Measurements from ENCODE around the gene STAG1.
A peak's percentile ranks its signal among the peaks of the same experiment; 100 is the strongest.
"Not testable (repeated sequence)": the region's sequence is repeated elsewhere in the genome, so short reads cannot be mapped to it uniquely, and the experiment has no call there.

The STAG1 gene

GRCh38 chr3:136741063-136741462 lies 11.1 kb downstream of the STAG1 start:
- DNase-seq: no peak

- DNase-seq: no peak
Observed at GRCh38 chr3:136740351-136740958, 11.7 kb downstream of the STAG1 start.

GRCh38 chr3:136736950-136737349 lies 15.2 kb downstream of the STAG1 start:
- DNase-seq: not testable (repeated sequence)

- DNase-seq: no peak
Observed at GRCh38 chr3:136735103-136735502, 17.1 kb downstream of the STAG1 start.

GRCh38 chr3:136734382-136735070 lies 17.7 kb downstream of the STAG1 start:
- no peak for DNase-seq

- no peak for DNase-seq
Observed at GRCh38 chr3:136733317-136733833, 18.8 kb downstream of the STAG1 start.

GRCh38 chr3:136731274-136731884 lies 20.8 kb downstream of the STAG1 start:
- DNase-seq: no peak

GRCh38 chr3:136730595-136731273 lies 21.4 kb downstream of the STAG1 start:
- no peak for DNase-seq

- peak; percentile 68 for DNase-seq
Observed at GRCh38 chr3:136728918-136729317, 23.3 kb downstream of the STAG1 start.

GRCh38 chr3:136728473-136728872 lies 23.7 kb downstream of the STAG1 start:
- no peak for DNase-seq

GRCh38 chr3:136725468-136725867 lies 26.7 kb downstream of the STAG1 start:
- no peak for DNase-seq

GRCh38 chr3:136722916-136723315 lies 29.3 kb downstream of the STAG1 start:
- DNase-seq: not testable (repeated sequence)

GRCh38 chr3:136722399-136722798 lies 29.8 kb downstream of the STAG1 start:
- not testable (repeated sequence) for DNase-seq

- no peak for DNase-seq
Observed at GRCh38 chr3:136720091-136720490, 32.1 kb downstream of the STAG1 start.

GRCh38 chr3:136716629-136717028 lies 35.5 kb downstream of the STAG1 start:
- no peak for DNase-seq

GRCh38 chr3:136714020-136714419 lies 38.2 kb downstream of the STAG1 start:
- no peak for DNase-seq

- no peak for DNase-seq
Observed at GRCh38 chr3:136712941-136713340, 39.2 kb downstream of the STAG1 start.

- not testable (repeated sequence) for DNase-seq
Observed at GRCh38 chr3:136711888-136712287, 40.3 kb downstream of the STAG1 start.

- no peak for DNase-seq
Observed at GRCh38 chr3:136711277-136711676, 40.9 kb downstream of the STAG1 start.

GRCh38 chr3:136709775-136710174 lies 42.4 kb downstream of the STAG1 start:
- not testable (repeated sequence) for DNase-seq

GRCh38 chr3:136708333-136708985 lies 43.7 kb downstream of the STAG1 start:
- DNase-seq: no peak

- peak; percentile 83 for DNase-seq
Observed at GRCh38 chr3:136703429-136703828, 48.7 kb downstream of the STAG1 start.

GRCh38 chr3:136699271-136699828 lies 52.8 kb downstream of the STAG1 start:
- no peak for DNase-seq

All from islet precursor cell (in vitro differentiated cells).